ENCODE results near the gene OLFM3. TPM values are rescaled to one million over a fixed set of nuclear protein-coding genes. Genes with fewer than 3 reads are reported as not detected.

Gene OLFM3
- total RNA-seq, 1 experiment from 2014 or later, result 0.26 TPM

DNA sequence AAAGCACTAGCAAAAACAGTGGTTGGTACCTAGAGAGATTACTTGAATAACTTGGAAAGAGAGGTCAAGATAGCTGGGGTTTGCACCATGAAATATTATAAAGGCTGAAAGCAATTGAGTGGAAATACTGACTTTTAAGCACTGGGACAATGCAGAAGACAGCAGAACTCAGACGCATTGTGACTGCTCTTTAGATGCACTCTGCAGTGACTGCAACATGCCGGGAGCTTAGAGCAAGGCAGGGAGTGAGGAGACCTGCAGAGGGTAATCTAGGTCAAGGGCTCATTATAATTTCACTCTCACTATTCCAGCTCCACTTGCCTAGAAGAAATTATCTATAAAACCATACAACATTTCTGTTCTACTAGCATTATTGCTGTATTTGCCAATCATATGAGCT lies 36.6 kb downstream of the OLFM3 start:
- no peak overlapping the region for H3K4me2 ChIP-seq (ENCODE audit: insufficient read depth, insufficient read length, low read length)
- TF ChIP-seq, protein P1, sequence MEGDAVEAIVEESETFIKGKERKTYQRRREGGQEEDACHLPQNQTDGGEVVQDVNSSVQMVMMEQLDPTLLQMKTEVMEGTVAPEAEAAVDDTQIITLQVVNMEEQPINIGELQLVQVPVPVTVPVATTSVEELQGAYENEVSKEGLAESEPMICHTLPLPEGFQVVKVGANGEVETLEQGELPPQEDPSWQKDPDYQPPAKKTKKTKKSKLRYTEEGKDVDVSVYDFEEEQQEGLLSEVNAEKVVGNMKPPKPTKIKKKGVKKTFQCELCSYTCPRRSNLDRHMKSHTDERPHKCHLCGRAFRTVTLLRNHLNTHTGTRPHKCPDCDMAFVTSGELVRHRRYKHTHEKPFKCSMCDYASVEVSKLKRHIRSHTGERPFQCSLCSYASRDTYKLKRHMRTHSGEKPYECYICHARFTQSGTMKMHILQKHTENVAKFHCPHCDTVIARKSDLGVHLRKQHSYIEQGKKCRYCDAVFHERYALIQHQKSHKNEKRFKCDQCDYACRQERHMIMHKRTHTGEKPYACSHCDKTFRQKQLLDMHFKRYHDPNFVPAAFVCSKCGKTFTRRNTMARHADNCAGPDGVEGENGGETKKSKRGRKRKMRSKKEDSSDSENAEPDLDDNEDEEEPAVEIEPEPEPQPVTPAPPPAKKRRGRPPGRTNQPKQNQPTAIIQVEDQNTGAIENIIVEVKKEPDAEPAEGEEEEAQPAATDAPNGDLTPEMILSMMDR (conservative IDR thresholded peaks at IDR 0.05), result no peak
- no peaks in the 10 kb centered on the region for H3K9me3 Mint-ChIP-seq
- WGBS (ENCODE audit: extremely low coverage, insufficient read length, low lambda C conversion rate), result no CpG with 5 or more reads among the region's 2 CpGs
- no peak overlapping the region for H3K27ac ChIP-seq (ENCODE audit: insufficient read length, low read depth, low read length)
- no peak overlapping the region for H4K5ac ChIP-seq (ENCODE audit: insufficient read length, low read depth, low read length)
- H2AFZ ChIP-seq (ENCODE audit: low read length), result no peak overlapping the region
- H2BK15ac ChIP-seq (ENCODE audit: low read depth, low read length), result no peak overlapping the region
- H3K79me2 ChIP-seq (ENCODE audit: insufficient read depth, low read length), result no peaks in the 10 kb centered on the region
- no peaks in the 10 kb centered on the region for H3K79me1 ChIP-seq (ENCODE audit: insufficient read depth, low read depth, low read length, poor library complexity, severe bottlenecking)
- H3K9me3 ChIP-seq (ENCODE audit: control insufficient read depth, low read depth, low read length), result no peaks in the 10 kb centered on the region
- H3K23ac ChIP-seq (ENCODE audit: insufficient read length, low read depth, low read length), result no peak overlapping the region
- H3K36me3 Mint-ChIP-seq (ENCODE audit: insufficient read depth in 1 of 3, low read depth in 3 of 3), result no peaks in the 10 kb centered on the region
- no peak for DNase-seq
- no peak overlapping the region for H2BK20ac ChIP-seq (ENCODE audit: low read depth, low read length, poor library complexity, severe bottlenecking)
- no peak overlapping the region for H2AK5ac ChIP-seq (ENCODE audit: insufficient read length, low read length)
- no peaks in the 10 kb centered on the region for H3K4me1 ChIP-seq (ENCODE audit: insufficient read depth, low read length)
- H3T11ph ChIP-seq (ENCODE audit: low read length), result no peak overlapping the region
- no peak overlapping the region for H3K18ac ChIP-seq (ENCODE audit: insufficient read length, low read depth, low read length)
- no peaks in the 10 kb centered on the region for H3K23me2 ChIP-seq (ENCODE audit: insufficient read length, low read depth, low read length, poor library complexity, severe bottlenecking)
- no peak overlapping the region for H2BK120ac ChIP-seq (ENCODE audit: low read depth, low read length, poor library complexity, severe bottlenecking)
- H3K56ac ChIP-seq (ENCODE audit: insufficient read length, low read depth, low read length), result no peak overlapping the region
- no peak overlapping the region for H2BK12ac ChIP-seq (ENCODE audit: insufficient read length, low read depth, low read length)
- no peaks in the 10 kb centered on the region for H3K27me3 Mint-ChIP-seq (ENCODE audit: low read depth)
- H3K4me3 Mint-ChIP-seq, result no peak overlapping the region
- no peak overlapping the region for H4K91ac ChIP-seq (ENCODE audit: insufficient read length, low read depth, low read length)
- H3K27me3 ChIP-seq (ENCODE audit: insufficient read depth, low read length), result no peaks in the 10 kb centered on the region
- no peak overlapping the region for H3K27ac Mint-ChIP-seq
- no peak overlapping the region for H2BK5ac ChIP-seq (ENCODE audit: insufficient read length, low read length)
- H4K20me1 ChIP-seq (ENCODE audit: control insufficient read depth, insufficient read depth, insufficient read length), result no peaks in the 10 kb centered on the region
- H3K9ac ChIP-seq (ENCODE audit: extremely low read depth, insufficient read length, low read length), result no peak overlapping the region
- no peaks in the 10 kb centered on the region; a peak in 1 of 4 replicates for H3K4me1 Mint-ChIP-seq
- H4K8ac ChIP-seq (replicated peaks; ENCODE audit: insufficient read length, low read depth, low read length), result no peak overlapping the region
- H3K4ac ChIP-seq (ENCODE audit: low read depth, low read length), result no peak overlapping the region
- no peak overlapping the region for H3K14ac ChIP-seq (ENCODE audit: insufficient read depth, low read length)
